ENCODE results near the gene BLTP3A.

Gene BLTP3A

GRCh38 chr6:34836451-34836850, 44.6 kb downstream of the BLTP3A start:
- DNase-seq, result no peak

- DNase-seq, result no peak
These were observed 45.6 kb downstream of the BLTP3A start for GRCh38 chr6:34837528-34837927.

GRCh38 chr6:34839666-34840352, 47.9 kb downstream of the BLTP3A start:
- DNase-seq, result no peak
